Measurements from ENCODE around the gene CITED1. TPM values are rescaled to one million over a fixed set of nuclear protein-coding genes. Genes with fewer than 3 reads are reported as not detected.

Gene CITED1
- total RNA-seq, 1 donor from 2014 or later, result not detected

DNA sequence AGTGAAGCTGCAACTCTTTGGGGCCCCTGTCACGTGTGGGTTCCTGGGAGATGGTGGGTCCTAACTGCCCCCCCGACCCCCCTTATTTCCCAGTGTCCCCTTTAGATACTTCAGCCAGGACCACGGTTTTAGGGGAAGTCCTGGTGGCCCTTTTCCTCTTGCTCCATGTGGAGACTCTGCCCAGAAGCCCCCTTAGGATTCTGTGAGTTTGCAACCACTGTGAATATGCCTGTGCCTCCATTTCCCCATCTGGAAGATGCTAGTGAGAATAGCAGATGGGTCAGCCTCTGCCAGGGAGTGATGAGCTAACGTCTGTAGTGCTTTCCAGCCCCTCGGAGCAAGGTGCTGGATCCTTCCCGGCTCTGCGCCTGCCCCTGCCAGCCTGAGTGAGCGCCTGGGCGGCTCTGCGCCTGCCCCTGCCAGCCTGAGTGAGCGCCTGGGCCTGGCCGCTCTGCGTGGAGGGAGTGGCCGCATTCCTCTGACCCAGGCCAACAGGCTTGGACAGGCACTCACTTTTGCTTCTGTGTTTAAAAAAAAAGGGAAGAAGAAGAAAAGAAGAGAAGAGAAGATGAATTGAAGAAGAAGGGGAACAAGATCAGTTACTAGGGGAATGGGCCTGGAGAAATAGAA, 6.7 kb upstream of the CITED1 start:
- ATAC-seq (no peak), DNase-seq (no peak)
- intact Hi-C loops (cut with micrococcal nuclease), result no loop called here

GRCh38 chrX:72309297-72310071, 3.8 kb upstream of the CITED1 start:
- peak; percentile 32 for ATAC-seq
- DNase-seq, result no peak

GRCh38 chrX:72308566-72309296, 3.0 kb upstream of the CITED1 start:
- DNase-seq, result peak; percentile 63
- intact Hi-C loops (cut with micrococcal nuclease), result no loop called here
- peak; percentile 85 for ATAC-seq

More at GRCh38 chrX:72309297-72310071, 3.8 kb upstream of the CITED1 start:
- intact Hi-C loops (cut with micrococcal nuclease), result no loop called here

DNA sequence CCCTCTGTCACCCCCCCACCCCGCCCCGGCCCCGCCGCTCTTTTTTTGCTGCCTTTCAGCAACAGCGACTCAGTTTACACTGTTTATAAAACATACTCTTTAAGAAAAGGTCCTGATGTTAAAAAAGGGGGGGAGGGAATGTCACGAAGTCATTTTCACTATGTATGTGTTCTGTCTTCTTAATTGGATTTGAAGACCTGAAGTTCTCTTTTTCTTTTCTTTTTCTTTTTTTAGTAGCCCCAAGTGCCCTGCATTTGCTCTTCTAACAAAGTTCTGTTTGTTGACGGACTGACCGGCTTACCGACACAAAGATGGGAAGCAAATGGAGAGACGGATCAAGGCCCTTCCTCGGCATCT, 2.5 kb upstream of the CITED1 start:
- DNase-seq (no peak), ATAC-seq (no peak)
- intact Hi-C loops (cut with micrococcal nuclease), result no loop called here

DNA sequence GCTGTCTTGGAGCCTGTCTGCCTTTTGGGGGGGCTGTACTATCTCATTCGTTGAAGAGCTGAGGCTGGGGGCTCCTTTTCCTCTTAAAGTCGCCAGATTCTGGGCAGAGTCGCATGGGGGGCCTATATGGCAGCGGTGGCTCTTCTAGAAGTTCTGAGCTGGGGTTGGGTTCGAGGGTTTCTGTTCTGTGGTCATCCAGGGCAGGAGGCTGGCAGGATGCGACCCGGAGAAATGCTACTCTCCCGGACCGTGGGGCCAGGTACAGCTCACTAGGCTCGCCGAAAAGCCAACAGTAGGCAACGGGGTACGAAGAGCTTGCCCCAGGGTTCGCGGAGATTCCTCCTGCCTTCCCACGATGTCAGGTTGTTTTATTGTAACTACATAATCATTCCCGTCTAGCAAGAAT, 1.9 kb upstream of the CITED1 start:
- DNase-seq (no peak), ATAC-seq (no peak)
- intact Hi-C loops (cut with micrococcal nuclease), result no loop called here

DNA sequence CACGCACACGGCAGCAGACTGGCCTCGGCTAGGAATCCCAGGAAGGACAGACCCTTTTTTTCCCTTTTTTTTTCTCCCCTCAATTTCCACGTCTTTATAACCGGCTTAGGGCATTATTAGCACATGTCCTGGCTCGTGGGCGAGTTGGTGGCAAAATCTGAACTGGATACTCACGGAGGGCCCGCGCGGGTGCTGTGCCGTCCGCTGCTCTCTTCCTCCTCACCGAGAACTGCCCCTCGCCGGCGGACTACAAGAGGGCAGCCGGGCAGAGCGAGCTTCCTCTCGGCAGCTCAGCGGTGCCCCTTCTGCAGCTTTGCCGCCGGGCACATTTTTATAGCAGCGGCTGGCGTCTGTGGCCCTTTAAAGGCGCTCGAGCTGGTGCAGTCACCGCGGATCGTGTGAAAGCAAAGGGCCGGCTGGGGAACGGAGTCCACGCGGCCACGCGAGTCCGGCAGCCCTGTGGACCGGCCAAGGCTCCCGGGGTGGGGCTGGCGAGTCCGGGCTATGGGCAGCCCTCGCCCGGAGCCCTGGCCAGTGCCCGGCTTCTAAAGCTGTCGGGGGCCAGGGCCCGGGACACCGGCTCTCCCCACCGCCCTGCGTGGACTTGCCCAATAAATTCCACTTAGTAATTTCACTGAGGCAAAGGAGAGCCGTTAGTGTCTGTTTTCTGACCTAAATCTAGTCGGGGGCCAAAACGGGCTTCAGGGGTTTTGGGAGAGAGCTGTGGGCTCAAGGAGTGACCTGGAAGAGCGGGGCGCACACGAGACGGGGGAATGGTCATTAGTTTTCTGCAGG, 1.3 kb upstream of the CITED1 start:
- intact Hi-C loops (cut with micrococcal nuclease), result no loop called here
- DNase-seq (peak; percentile 62), ATAC-seq (peak; percentile 85)

DNA sequence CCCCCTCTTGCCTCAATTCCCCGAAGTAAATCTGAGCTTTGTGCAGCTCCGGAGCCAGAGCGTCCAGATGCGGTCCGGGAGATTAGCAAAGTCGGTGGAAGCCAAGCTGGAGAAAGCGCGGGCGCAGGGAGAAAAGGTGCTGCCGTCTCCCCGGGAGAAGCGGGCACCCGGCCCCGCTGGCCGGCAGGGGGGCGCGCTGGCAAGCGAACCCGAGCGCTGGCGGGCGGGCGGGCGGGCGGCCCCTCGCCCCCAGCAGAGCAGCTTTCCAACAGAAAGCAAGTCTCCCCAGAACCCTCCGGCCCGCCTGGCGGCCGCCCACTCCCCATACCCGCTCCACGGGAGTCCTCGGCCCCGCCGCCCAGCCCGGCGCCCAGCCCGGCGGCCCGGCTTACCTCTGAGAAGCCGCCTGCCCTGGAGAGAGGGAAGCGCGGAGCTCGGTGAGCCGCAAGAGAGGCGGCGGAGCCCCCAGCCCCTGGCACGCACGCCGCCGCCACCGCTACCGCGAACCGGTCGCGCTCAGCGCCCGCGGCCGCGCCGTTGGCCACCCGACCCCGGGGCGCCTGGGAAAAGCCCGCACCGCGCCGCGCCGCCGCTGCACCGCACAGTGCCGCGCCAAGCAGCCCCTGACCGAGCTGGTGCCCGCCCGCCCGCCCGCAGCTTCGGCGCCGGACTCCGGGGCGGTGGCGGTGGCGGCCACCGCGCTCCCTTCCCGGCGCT, 529 bp upstream of the CITED1 start:
- no peak for ATAC-seq

DNA sequence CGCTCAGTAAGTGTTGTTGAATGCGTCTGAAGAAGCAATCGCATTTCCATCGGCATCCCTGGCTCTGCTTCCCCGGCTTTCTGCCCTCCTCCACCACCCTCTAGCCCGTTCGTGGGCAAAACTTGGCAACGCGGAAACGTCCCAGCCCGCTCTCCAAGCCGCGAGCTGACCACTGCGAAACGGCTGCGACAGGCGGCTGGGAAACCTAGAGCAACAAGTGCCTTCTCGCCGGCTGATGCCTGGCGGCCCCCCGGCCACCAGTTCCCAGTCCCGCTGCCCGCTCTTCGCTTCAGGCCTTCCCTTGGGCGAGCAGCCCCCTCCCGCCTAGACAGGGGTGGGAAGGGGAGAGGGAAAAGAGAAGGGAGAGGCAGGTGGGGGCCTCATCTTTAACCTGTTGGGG, 837 bp downstream of the CITED1 start:
- intact Hi-C loops (cut with micrococcal nuclease), result no loop called here

More for the DNA sequence above, 529 bp upstream of the CITED1 start:
- intact Hi-C loops (cut with micrococcal nuclease), result no loop called here
- DNase-seq, result peak; percentile 26

GRCh38 chrX:72301781-72302180, 3.9 kb downstream of the CITED1 start:
- DNase-seq, result no peak
- intact Hi-C loops (cut with micrococcal nuclease), result no loop called here
- no peak for ATAC-seq

More for the DNA sequence above, 837 bp downstream of the CITED1 start:
- ATAC-seq (no peak), DNase-seq (no peak)

GRCh38 chrX:72299891-72300630, 5.7 kb downstream of the CITED1 start:
- DNase-seq, result no peak
- intact Hi-C loops (cut with micrococcal nuclease), result no loop called here
- ATAC-seq, result no peak

DNA sequence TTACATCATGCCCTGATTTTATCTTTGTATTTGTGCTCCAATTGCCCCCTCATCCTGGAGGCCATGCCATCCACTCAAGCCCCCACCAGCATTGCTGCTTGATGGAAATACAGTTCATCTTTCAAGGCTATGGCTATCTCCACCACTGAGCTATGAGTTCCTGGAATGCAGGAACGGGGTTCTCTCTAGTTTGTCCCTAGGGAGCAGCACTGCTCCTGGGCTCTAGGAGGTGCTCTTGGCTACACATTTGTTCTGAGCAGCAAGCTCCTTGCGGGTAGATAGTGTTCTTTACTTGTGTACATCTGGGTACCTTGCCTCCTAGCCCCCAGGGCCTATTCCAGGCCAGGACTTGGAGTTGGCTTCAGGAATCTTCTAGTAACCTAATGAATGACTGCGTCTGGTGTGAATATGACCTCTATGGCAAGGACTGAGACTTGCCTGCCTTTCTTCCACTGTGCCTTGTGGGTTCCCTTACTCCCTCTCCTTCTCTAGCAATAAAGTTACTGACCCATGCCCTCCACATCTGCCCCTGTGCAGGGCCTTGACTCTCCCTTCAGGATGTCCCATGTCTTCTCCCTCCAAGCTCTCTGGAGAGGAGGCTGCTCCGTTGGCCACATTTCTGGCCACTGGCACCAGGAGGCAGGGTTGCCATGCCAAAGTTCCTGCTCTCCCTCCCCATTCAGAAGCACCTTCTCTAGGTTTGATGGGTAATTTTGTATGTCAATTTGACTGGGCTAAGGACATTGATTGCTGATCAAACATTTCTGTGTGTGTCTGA, 7.6 kb downstream of the CITED1 start:
- no peak for DNase-seq
- no peak for ATAC-seq

GRCh38 chrX:72296991-72297390, 8.7 kb downstream of the CITED1 start:
- ATAC-seq (no peak), DNase-seq (no peak)
- intact Hi-C loops (cut with micrococcal nuclease), result no loop called here

More for the DNA sequence above, 7.6 kb downstream of the CITED1 start:
- intact Hi-C loops (cut with micrococcal nuclease), result no loop called here

DNA sequence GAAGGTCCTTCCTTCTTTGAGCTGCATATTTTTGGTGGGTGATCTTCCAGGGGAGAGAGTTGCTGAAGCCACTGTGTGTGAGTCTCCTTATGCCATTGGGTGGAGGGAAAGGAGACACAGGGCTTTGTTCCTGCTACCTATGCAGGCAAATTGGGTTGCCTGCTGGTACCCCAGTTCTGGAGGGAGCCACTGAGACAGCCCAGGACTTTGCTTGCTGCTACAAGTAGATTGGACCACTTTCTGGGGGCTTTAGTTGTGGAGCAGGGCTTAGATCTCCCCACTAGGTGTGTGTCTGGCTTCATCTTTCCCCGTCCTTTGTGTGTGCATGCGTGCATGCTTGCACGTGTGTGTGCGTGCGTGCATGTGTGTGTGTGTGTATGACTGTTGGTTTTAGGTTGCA, 10.0 kb downstream of the CITED1 start:
- no peak for ATAC-seq
- intact Hi-C loops (cut with micrococcal nuclease), result no loop called here
- no peak for DNase-seq

- DNase-seq (no peak), ATAC-seq (no peak)
- intact Hi-C loops (cut with micrococcal nuclease), result no loop called here
Observed at GRCh38 chrX:72294497-72294896, 11.2 kb downstream of the CITED1 start.

GRCh38 chrX:72282302-72282701, 23.4 kb downstream of the CITED1 start:
- DNase-seq (no peak), ATAC-seq (no peak)
- intact Hi-C loops (cut with micrococcal nuclease), result no loop called here

DNA sequence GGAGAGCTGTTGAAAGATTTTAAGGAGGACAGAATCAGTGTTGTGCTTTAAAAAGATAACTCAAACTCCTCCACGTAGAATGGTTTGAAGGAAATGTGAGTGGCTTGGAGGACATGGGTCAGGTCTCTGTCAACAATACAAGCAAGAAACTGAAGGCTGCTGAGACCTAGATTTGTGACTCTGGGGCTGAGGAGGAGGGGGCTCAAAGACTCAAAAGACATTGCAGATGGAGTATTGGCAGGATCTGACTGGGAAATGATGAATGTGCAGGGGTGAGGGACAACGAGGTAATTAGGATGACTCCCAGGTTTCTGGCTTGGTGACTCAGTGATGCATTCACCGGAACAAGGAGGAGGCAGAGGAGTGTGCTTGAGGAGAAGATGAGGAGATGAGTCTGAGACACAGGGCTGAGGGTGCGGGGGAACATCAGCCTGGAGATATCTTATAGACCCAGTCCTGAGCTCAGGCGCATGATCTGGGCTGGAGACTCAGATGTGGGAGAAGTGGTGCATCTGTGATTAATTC, 25.3 kb downstream of the CITED1 start:
- intact Hi-C loops (cut with micrococcal nuclease), result no loop called here
- ATAC-seq, result no peak
- no peak for DNase-seq

- ATAC-seq, result no peak
- DNase-seq, result no peak
- intact Hi-C loops (cut with micrococcal nuclease), result no loop called here
Observed at GRCh38 chrX:72276478-72276953, 29.2 kb downstream of the CITED1 start.

All from left ventricle myocardium superior (tissue), 1 donor.